Measurements from ENCODE around the gene NEK1.
"Not testable (repeated sequence)": the region's sequence is repeated elsewhere in the genome, so short reads cannot be mapped to it uniquely, and the experiment has no call there.

NEK1 gene

GRCh38 chr4:169436734-169437133 is 175.6 kb downstream of the NEK1 start:
- TF ChIP-seq CTCF (IDR thresholded peaks at IDR 0.05; ENCODE audit: low read depth, low read length) = no peak
- no peaks in the 10 kb centered on the region for H3K27me3 ChIP-seq
- H3K36me3 ChIP-seq = no peaks in the 10 kb centered on the region; the same call in none of the 2 replicates
- no peak for DNase-seq
- no peak overlapping the region for H3K4me3 ChIP-seq (ENCODE audit: low read depth, low read length)
- no peaks in the 10 kb centered on the region for H3K9me3 ChIP-seq
- H3K4me1 ChIP-seq = no peaks in the 10 kb centered on the region

- Histone ChIP-seq H3K36me3 (peaks cover 10% of the 10 kb centered on the region), H3K9me3 (no peaks in the 10 kb centered on the region), H3K27me3 (no peaks in the 10 kb centered on the region), H3K4me3 (ENCODE audit: low read depth, low read length) (no peak overlapping the region), H3K4me1 (no peaks in the 10 kb centered on the region)
- DNase-seq = no peak
- TF ChIP-seq CTCF (IDR thresholded peaks at IDR 0.05; ENCODE audit: low read depth, low read length) = no peak
Measured at GRCh38 chr4:169428376-169428775, 184.0 kb downstream of the NEK1 start.

DNA sequence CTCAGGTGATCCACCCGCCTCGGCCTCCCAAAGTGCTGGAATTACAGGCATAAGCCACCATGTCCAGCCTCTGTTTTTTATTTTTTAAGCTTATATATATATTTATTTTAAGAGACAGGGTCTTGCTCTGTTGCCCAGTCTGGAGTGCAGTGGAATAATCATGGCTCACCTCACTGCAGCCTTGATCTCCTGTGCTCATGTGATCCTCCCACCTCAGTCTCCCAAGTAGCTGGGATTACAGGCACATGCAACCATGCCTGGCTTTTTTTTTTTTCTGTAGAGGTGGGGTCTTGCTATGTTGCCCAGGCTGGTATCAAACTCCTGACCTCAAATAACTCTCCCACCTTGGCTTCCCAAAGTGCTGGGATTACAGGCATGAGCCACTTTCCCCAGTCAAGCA is 184.7 kb downstream of the NEK1 start:
- not testable (repeated sequence) for DNase-seq

DNA sequence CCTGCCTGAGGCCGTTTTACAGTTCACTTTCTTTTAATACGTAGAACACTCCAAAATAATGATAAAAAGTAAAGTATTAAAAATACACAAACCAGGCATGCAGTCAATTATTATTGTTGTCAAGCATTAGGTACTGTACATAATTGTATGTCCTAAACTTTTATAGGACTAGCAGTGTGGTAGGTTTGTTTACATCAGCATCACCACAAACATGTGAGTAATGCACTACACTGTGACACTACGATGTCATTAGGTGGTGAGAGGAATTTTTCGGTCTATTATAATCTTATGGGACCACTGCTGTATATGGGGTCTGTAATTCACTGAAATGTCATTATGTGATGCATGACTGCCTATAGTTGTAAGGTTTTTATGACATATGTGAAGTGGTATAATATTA is 192.1 kb downstream of the NEK1 start:
- Histone ChIP-seq H3K4me3 (ENCODE audit: low read depth, low read length) (no peak overlapping the region), H3K9me3 (no peaks in the 10 kb centered on the region), H3K27me3 (no peaks in the 10 kb centered on the region), H3K36me3 (peaks cover 10% of the 10 kb centered on the region), H3K4me1 (no peaks in the 10 kb centered on the region)
- TF ChIP-seq CTCF (IDR thresholded peaks at IDR 0.05; ENCODE audit: low read depth, low read length) = no peak
- DNase-seq = no peak

More for the DNA sequence above, 184.7 kb downstream of the NEK1 start:
- not testable (repeated sequence) for H3K4me3 ChIP-seq (ENCODE audit: low read depth, low read length); H3K9me3 ChIP-seq; H3K27me3 ChIP-seq; H3K36me3 ChIP-seq; H3K4me1 ChIP-seq

DNA sequence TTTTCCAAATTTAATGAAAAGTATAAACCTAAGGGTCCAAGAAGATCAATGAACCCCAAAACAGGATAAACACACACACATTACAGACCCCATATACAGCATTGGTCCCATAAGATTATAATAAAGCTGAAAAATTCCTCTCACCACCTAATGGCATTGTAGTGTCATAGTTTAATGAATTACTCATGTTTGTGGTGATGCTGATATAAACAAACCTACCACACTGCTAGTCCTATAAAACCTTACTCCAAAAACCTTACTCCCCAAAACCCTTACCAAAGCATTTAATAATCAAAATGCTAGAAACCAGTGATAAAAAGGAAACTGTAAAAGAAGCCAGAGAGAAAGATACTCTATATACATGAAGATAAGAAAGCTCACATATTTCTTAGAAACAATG is 193.5 kb downstream of the NEK1 start:
- Histone ChIP-seq H3K27me3 (no peaks in the 10 kb centered on the region), H3K36me3 (peaks cover 1% of the 10 kb centered on the region; the same call in 1 of the 2 replicates), H3K4me3 (ENCODE audit: low read depth, low read length) (no peak overlapping the region), H3K9me3 (no peaks in the 10 kb centered on the region), H3K4me1 (no peaks in the 10 kb centered on the region)
- no peak for DNase-seq
- TF ChIP-seq CTCF (IDR thresholded peaks at IDR 0.05; ENCODE audit: low read depth, low read length) = no peak

GRCh38 chr4:169417629-169418282 is 194.6 kb downstream of the NEK1 start:
- Histone ChIP-seq H3K36me3 (no peaks in the 10 kb centered on the region; the same call in 1 of the 2 replicates), H3K27me3 (no peaks in the 10 kb centered on the region), H3K4me3 (ENCODE audit: low read depth, low read length) (no peak overlapping the region), H3K9me3 (no peaks in the 10 kb centered on the region), H3K4me1 (no peaks in the 10 kb centered on the region)
- DNase-seq = no peak
- no peak for TF ChIP-seq CTCF (IDR thresholded peaks at IDR 0.05; ENCODE audit: low read depth, low read length)

Data from BE2C (cell line).